NCI-H446 treated with DMSO at 0.1 percent for 48 hours (cell line): Measurements from ENCODE around the gene QRSL1.
"Not testable (repeated sequence)": the region's sequence is repeated elsewhere in the genome, so short reads cannot be mapped to it uniquely, and the experiment has no call there.

Source experiments
- DNase-seq: peaks from one replicate; lab custom pipeline; 2025; lab: John Stamatoyannopoulos, UW

Gene QRSL1, protein sequence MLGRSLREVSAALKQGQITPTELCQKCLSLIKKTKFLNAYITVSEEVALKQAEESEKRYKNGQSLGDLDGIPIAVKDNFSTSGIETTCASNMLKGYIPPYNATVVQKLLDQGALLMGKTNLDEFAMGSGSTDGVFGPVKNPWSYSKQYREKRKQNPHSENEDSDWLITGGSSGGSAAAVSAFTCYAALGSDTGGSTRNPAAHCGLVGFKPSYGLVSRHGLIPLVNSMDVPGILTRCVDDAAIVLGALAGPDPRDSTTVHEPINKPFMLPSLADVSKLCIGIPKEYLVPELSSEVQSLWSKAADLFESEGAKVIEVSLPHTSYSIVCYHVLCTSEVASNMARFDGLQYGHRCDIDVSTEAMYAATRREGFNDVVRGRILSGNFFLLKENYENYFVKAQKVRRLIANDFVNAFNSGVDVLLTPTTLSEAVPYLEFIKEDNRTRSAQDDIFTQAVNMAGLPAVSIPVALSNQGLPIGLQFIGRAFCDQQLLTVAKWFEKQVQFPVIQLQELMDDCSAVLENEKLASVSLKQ

DNA sequence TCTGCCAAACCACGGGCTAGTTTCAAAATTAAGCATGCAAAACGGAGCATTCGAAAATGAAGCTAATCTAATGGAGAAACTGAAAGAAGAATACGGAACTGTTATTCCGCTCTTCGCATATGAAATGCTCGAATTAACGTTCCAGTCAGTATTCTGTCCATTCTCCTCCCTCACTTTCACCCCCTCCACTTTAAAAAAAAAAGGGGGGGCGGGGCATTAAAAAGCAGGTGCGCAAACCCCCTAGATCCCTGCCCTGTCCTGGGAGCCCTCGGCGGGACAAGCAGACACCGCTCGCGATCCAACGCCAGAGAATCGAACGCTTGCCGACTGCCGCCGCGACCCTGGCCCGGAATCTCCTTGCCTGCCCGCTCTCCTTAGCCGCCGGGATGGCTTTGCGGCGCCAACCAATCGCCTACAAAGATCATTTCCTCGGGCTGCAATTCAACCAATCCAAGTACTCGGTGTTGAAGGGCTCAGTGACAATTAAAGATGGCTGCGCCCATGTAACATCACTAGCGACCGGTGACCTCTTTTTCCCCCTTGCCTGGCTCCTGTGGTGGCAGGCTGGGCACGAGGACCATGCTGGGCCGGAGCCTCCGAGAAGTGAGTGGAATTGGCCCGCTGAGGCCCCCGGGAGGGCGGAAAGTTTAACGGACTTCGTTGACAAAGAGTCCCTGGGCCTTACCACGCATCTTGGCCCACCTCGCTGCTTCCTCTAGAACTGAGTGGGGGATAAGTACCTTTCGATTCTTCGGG, at the start of gene QRSL1, which contains the start of gene RTN4IP1:
Gene QRSL1, plus strand, starts transcription at position 476 of the 756 bp plus-strand sequence. Its CDS starts 104 bp downstream, at position 580.
Gene RTN4IP1, minus strand, starts transcription at position 396 of the 756 bp plus-strand sequence. CDS start 477 bp downstream, outside the sequence.
- DNase-seq: peak; percentile 72

DNA sequence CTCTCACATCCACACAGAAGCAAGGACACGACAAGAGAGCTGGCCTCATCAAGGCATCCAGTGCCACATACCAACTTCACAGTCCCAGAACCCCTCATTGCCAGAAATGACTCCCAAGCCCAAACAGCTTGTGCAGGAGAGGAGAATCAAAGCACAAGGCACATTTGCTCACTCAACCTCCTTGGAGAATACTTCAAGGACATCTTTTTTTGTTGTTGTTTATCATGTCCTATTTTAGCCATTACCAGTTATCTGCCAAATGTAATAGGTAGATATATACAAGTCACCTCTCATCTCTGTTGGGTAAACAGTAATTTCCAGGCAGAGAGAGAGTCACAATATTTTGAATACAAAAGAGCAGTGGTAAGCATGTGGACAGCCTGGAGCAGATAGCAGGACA, 47.9 kb upstream of the QRSL1 start:
- DNase-seq: no peak

DNA sequence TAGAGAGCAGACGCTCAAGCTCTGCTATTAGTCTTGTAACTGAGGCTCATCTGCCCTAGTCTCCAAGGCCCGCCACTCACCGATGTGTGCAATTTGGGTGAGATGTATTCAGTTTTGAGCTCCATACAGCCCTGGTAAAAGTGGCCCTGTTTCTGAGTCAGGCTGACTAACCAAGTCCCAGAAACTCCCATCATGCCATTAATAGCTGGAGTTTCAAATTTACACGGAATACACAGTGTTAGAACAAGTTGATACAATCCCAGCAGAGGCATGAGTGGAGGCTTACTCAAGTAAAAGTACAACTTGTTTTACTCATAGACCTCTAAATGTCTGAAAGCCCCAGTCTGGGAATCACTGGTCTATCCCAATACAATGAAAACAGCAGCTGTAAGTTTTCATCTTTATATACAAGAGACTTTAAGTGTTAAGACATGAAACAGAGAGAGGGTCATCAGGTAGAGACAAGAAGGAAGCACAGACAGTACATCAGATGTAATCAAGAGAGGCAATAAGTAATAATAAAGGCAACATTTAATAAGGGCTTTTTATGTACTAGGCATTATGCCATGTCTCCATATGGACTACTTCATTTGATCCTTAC, 42.5 kb upstream of the QRSL1 start:
- no peak for DNase-seq

DNA sequence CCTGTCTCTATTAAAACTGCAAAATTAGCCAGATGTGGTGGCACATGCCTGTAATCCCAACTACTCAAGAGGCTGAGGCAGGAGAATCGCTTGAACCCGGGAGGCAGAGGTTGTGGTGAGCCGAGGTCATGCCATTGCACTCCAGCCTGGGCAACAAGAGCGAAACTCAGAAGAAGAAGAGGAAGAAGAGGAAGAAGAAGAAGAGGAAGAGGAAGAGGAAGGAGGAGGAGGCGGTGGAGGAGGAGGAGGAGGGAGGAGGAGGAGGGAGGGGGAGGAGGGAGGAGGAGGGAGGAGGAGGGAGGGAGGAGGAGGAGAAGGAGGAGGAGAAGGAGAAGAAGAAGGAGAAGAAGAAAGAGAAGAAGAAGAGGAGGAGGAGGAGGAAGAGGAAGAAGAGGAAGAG, 40.4 kb upstream of the QRSL1 start:
- not testable (repeated sequence) for DNase-seq

DNA sequence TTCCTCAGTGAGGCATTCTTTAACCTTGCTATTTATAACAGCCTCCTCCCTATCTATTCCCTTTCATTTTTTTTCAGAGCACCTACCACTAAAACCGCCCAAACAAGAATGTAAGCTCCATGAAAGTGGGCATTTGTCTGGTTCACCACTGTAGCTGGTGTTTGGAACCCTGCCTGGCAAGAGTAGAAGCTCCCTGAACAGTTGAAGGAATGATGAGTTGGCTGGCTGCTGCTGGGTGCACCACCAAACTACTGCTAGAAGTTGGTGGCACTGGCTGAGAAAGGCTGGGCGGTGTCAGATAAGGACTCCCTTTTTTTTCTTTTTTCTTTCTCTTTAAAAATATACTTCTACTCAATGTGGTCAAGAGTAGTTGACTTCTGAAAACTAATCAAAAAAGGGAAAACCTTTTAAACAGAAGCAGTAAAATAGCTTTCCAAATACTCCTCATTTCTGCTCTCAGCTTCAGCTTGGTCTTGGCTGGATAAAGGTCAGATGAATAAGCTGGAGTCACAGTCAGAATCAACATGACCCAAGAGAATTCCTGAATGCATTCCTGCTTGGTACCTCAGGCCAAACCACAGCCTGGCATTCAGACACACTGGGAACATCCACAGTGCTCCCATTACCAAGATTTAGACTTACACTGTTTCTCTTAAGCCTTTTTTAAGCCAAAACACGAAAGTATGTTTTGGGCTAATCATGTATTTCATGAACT, 38.1 kb upstream of the QRSL1 start:
- no peak for DNase-seq

DNA sequence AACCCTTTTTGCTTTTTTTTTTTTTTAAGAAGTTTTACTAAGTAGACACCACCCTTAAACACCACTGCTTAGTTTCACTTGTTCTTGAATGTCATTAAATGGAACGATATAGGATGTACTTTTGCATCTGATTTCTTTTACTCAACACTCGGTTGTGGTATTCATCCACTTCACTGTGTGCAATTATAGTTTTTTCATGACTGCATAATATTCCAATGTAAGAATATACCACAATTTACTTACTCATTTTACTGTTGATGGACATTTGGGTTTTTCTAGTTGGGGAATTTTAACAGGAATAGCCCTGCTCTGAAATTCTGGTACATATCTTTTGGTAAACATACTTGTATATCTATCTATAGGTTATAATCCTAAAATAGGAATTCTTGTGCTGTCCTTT, 29.9 kb upstream of the QRSL1 start:
- DNase-seq: no peak

DNA sequence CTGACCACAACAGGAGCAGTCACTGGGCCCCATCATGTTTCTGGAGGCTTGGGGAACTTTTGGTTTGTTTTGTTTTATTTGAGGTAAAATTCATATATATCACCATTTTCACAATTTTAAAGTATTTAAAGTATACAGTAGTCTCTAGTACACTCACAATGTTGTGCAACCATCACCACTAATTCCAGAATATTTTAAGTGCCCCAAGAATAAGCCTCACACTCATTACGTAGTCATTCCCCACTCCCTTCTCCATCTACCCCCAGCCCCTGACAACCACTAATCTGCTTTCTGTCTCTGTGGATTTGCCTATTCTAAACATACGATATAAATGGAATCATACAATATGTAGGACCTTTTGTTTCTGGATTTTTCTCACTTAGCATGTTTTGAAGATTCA, 29.0 kb upstream of the QRSL1 start:
- DNase-seq: no peak

DNA sequence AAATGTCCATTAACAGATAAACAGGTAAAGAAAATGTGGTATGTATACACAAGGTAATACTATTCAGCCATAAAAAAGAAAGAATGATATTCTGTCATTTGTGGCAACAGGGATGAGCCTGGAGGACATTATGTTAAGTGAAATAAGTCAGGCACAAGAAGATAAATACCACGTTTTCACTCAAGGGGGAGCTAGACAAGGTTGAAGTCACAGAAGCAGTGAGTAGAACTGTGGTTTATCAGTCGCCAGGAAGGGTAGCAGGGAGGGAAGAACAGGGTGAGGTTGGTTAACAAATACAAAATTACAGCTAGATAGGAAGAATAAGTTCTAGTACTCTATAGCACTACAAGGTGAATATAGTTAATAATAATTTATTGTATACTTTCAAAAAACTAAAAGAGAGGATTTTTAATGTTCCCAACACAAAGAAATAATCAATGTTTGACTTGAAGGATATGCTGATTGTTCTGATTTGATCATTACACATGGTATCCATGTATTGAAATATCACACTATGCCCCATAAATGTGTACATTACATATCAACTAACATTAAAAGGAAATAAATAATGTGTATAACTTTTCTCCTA, 21.2 kb upstream of the QRSL1 start:
- DNase-seq: peak; percentile 33

DNA sequence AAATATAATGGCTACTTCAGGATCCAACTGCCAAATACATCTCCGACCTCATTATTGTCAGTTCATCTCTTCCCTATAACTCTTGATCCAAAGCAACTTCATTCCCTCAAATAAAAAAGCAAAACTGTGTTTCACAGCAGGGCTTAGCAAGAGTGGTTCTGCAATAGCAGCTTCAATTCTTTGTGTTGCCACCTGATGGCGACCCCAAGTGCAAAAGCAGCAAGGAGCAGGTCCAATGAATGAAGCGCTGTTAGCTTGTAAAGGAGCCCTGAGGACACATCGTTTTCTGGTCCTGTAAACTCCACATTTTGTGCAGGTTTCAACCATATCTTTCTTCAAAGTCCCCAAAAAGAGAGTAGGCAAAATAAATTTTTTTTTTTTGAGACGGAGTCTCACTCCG, 19.7 kb upstream of the QRSL1 start:
- DNase-seq: no peak

DNA sequence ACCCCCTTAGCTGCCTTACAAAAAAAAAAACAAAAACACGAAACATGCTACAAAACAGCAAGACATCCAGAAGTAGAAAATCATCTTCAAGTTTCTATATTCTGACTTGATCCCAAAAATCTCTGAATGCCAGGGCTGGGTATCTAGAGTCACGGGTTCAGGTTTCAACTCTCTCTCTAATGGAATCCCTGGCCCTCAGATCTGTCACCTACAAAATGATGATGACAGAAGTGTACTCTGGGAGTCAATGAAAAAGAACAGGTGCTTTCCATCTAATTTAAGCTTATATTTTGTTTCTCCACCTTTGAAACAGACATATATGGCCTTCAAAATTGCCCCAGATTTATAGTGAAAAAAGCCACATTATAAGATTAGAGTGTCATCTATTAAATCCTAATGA, 18.3 kb upstream of the QRSL1 start:
- no peak for DNase-seq

DNA sequence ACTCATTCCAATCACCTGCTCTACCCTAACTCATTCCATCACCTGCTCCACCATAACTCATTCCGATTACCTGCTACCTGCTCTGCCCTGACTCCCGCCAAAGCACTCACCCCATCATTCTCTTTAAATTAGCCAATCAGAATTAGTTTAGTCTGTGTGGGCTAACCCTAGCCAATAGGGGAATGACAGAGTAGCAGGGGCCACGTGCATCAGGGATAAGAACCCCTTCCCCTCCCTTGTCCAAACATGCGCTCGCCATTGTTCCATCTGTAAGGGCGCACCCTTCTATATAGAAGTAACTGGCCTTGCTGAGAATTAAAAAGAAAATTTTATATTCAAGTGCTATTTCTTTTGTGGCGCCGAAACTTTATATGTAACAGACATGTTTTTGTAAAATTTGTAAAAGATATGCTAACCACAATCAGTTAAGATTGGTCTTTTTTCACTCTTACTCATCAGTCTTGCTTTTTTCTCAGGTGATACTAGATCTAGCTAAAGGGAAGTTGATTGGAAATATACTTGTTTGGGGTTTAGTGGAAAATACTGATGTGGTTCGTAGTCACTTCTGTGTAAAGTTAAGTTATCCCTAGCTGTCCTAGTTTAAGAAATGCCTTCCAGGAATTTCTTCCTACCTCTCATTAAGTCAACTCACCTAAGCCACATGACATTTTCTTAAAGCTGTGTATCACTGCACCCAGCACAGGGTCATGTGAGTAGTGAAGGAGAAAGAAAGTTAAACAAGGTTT, 16.5 kb upstream of the QRSL1 start:
- no peak for DNase-seq

DNA sequence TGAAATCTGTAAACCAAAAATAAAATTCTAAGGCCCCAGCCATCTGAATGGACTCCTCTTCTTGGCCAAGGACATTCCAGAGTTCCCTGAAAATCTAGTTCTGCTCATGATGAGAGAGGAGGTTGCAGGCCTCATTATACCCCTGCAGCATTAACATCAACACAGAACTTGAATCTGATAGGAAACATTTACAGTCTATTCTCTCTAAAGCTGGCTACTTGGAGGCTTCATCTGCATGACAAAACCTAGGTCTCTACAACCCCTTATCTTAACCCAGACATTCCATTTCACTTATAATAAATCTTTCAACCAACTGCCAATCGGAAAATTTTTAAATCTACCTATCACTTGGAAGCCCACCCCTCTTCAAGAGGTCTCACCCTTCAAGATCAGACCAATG, 15.8 kb upstream of the QRSL1 start:
- DNase-seq: no peak

DNA sequence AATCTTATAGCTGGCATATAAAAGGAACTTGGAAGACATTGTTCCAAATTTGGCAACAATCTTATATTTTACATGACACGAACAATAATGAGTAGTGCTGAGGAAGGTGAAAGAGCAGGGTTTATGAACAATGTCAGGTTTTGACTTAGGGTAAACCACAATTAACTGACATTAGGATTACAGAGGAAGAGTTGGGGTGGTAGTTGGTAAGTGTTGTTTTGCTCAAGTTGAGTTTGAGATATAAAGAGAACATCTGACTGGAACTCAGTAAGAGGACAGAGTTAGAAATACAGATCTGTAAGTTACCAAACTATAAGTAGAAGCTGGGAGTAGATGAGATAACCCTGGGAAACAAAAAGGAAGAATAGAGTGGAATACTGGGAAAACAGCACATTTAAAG, 15.2 kb upstream of the QRSL1 start:
- no peak for DNase-seq

DNA sequence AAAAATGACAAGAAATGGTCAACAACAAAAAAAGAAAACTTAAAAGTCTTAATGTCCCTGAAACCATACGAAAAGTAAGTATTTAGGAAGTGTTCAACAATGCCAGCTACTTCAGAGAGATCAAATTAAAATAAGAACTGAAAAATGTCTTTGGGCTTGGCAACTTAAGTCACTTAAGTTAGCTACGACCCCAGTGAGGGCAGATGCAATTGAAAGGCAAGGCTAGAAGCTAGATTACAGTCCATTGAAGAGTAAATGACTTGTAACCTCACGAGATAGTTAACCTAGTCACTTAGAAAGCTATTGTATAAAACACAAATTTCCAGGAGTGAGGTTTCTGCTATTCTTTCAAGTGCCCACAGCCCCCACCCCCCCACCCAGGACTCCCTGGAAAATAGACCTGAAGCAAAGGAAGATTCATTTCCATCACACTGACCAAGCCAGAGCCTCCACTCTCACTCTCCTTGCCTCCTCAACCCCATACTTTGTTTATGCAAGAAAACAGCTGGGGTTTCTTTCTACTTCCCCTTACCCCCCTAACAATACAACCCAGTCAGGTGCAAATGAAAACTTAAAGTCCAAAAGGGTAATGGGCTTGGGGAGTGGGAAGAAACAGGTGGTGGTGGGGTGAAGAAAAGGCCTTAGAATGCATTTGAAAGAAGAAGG, 14.7 kb upstream of the QRSL1 start:
- DNase-seq: no peak

DNA sequence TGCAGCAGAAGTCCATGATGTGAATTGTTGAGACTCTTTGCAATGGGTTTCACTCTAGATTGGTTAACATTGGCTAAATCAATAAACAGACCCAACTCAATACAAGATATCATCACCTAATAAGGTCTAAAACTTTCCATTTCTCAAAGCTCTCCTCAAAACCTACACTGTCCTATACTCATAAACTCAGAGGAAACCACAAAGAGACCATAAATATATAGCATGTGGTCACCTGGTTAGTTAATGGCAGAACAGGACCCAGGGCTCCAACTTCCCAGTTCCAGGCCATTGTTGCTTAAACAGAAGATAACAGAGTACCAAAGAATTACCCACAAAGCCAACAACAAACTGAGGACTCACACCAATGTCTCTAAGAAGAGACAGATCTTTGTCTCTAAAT, 12.1 kb upstream of the QRSL1 start:
- DNase-seq: no peak

DNA sequence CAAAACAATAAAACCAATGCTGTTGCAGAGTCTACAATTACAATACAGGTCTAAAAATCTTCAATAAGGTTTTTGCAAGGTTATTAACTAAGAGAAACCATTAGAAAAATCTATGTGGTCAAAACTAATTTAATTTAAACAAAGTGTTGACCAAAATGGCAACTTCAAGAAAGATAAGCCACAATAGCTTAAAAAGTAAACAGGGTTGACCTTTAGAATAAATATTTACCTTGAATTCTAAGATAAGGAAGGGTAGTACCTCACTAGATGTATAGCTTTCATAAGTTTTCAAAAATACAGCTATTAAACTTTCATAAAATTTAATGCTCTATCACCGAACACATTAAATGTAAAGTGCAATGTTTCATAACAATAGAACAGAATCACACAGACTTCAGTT, 11.5 kb upstream of the QRSL1 start:
- DNase-seq: no peak

DNA sequence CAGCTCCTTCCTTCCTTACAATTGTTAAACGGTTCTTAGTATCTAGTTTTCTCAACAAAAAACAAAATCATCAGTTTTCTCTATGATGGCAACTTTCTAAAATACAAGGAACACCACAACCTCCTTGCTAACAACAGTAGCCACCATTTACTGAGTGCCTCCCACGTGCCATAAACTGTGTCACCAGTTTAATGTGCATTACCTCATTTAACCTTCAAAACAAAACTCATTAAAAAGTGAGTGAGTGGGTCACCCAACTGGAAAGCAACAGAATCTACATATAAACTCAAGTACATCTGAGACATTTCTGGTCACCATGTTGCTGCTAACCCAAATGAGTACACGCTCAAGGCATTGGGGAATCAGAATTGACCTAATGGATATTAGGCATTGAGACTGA, 11.1 kb upstream of the QRSL1 start:
- no peak for DNase-seq

DNA sequence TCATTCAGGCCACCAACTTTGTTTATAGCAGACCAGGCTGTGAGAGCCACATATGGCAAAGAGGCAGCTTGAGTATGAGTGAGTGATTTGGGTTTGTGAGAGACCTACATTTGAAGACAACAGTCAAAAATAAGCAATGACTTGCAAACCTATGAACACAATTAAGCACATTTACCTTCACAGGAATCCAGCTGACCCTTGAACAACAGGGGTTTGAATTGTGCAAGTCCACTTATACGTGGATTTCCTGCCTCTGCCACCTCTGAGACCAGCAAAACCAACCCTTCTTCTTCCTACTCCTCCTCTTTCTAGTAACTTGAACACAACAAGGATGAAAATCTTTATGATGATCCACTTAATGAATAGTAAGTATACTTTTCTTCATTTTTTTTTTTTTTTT, 10.2 kb upstream of the QRSL1 start:
- DNase-seq: no peak

DNA sequence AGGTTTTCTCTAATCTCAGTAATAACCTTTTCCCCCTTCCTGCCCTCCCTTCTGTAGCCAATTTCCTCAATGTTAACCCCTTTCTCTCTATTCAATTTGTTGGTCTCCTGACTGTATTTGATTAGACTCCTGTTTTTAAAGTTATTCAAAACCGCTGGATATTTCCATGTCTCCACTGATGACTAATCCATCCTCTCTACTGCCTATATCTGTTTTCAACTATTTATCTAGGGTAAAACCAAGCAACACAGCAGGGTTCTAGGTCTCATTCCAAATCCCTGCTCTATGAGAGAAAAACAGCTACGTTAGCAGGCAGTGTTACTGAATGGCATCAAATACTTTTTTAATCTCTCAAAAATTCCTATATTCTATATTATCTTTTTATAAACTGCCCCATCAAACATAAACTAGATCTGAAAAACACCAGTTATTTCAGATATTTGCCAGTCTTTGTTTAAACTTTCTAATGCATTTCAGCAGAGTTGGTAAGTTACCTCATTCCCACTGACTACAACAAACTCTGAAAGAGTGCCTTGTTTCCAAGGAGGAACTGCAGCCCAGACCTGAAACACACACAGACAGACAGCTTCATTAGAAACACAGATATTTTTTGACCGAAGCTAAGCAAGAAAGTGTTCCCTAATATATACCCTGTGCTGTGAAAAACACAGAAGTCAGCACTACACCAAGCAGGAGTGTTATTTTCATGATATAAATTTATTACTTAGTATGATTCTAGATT, 8.3 kb upstream of the QRSL1 start:
- no peak for DNase-seq

DNA sequence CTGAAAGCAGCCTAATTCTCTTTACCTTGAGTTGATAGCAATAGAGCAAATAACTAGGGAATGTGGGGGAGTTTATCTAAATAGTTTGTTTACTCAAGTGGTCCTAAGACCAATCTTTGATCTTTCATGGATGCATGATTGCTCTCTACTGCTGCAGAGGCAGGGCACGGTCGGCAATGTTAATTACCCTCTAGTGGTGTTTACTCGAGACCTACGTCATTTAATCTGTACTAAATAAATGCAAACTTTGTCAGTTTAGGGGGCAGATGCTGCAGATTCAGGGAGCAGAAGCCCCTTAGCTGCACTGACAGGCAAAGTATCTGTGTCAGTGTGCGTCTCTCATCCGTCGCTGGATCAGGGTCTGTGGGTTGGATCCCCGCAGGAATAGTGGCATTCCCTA, 7.0 kb upstream of the QRSL1 start:
- DNase-seq: no peak
